Vagina (tissue), 2 donors: ENCODE data around the gene ADM.

Source experiments
- POLR2AphosphoS5 ChIP-seq, 2 donors: sonication (generic); formaldehyde crosslinking; IDR thresholded peaks; one replicate each; pipeline ENCODE4 v1.9.0; 2017; ENCODE audit warnings: antibody characterized with exemption in 2 of 2, mild to moderate bottlenecking in 2 of 2, low read depth in 1 of 2; ENCODE audit not compliant: insufficient read depth in 1 of 2
- TF ChIP-seq, protein P1 (sequence below), 3 experiments: fragments of 450-650 bp in 2 of 3; fragments of 200-600 bp in 1 of 3; sonication (generic) in 1 of 3; IDR thresholded peaks; one replicate each; pipeline ENCODE4 v1.5.1; 2017 to 2019; ENCODE audit warnings: antibody characterized with exemption in 3 of 3, mild to moderate bottlenecking in 2 of 3, moderate library complexity in 2 of 3

DNA sequence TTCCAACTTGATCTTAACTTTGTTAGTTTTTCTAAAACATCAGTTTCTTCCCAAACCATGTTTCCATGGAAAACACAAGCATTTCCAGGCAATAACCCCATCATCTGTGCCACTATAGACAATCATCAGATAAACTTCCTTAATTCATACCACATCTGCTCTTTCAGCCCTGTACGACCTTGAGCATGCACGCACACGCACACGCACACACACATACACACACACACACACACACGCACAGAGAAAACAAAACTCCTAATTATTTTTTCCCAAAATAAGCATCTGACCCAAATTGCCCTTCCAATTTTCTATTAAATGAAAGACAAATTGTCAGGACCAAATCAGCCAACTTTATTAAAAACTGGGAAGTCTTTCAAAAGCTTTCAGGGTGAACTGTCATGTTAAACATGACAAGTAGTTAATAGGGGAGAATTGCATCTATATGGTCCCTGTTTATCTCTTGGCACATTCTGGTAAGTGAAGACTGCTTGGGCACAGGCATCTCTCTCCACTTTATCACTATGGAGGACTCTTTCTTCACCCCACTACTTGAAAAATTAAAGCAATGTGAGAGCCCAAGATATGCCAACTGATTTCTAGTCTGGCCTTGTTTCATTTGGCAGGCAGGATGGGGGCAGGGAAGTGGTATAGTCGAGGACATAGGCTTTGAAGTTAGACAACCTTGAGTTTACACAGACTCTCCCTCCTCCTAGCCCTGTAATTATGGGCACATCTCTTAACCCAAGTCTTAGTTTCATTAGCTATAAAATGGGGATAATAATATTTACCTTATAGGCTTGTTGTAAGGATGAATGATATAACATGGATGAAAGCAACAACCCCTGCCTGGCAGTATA lies 15.1 kb downstream of the ADM start:
- TF ChIP-seq, protein P1, sequence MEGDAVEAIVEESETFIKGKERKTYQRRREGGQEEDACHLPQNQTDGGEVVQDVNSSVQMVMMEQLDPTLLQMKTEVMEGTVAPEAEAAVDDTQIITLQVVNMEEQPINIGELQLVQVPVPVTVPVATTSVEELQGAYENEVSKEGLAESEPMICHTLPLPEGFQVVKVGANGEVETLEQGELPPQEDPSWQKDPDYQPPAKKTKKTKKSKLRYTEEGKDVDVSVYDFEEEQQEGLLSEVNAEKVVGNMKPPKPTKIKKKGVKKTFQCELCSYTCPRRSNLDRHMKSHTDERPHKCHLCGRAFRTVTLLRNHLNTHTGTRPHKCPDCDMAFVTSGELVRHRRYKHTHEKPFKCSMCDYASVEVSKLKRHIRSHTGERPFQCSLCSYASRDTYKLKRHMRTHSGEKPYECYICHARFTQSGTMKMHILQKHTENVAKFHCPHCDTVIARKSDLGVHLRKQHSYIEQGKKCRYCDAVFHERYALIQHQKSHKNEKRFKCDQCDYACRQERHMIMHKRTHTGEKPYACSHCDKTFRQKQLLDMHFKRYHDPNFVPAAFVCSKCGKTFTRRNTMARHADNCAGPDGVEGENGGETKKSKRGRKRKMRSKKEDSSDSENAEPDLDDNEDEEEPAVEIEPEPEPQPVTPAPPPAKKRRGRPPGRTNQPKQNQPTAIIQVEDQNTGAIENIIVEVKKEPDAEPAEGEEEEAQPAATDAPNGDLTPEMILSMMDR (IDR thresholded peaks at IDR 0.05): no peak
- TF ChIP-seq POLR2AphosphoS5 (IDR thresholded peaks at IDR 0.05; ENCODE audit: insufficient read depth in 1 of 2, low read depth in 1 of 2): no peak
